ENCODE data around the gene RAP1B.

Gene RAP1B

DNA sequence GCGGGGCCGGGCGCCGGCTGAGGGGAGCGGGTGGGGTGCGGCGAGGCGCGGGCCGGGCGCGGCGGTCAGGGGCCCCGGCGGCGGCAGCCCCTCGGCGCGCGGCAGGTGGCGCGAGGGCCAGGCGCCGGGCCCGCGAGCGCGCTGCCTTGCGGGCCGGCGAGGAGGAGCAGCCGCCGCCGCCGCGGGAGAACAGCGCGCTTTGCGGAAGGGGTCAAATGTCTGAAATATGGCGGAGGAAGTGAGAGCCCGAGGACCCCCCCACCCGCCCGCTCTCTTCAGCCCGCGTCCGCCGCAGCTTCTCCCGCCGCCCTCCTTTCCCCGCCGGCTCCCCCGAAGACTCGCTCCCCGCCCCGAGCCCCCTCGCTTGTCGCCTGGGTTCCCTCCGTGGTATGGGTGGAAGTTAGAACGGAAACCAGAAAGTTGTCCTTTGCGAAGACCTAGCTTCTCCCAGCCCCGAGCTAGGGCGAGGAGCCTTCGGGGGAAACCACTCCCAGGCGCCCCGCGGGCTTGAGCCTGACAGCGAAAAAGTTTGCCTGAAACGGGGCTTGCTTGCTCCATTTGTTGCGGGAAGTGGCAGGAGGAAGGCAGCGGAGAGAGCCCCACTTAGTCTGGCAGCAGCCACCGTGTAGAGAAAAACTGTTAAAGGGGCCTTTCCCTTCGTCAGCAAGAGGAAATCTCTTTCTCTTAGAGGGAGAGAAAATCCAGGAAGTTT, 551 bp downstream of the RAP1B start:
- in situ Hi-C loops (cut with MboI; ENCODE audit: low sequenced_read_pairs), result no loop called here

DNA sequence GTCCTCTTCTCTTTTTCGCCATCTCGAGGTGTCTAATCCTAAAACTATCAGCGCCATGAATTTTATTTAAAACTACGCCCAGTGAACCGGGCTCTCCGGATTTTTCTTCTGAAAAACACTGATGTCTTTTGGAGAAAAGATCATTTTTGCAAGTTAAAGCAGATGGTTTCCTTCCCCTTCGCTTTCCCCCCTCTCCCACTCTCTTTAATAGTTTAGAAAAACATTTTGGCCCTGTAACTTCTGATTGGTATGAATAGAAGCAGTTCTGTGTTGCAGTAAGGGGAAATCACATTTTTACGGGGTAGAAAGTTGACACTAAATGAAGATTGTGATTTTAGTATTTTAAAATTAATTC, 1.1 kb downstream of the RAP1B start:
- in situ Hi-C loops (cut with MboI; ENCODE audit: low sequenced_read_pairs), result no loop called here

DNA sequence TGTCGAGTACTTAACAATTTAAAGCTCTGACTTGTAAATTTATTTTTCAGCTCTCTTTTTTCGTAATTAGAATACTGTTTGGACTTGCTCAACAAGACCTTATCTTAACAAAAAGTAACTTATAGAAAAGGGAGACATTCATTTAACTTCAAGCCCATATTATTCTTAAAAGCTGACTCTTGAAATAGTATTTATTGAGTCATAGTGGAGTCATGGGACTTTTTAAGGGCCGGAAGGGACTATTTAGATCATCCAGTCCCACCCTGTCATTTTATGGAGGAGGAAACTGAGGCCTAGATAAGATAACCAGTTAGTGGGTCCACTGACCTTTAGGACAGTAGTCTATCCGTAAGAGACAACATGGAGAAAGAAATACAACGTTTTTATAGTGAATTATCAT, 1.5 kb downstream of the RAP1B start:
- in situ Hi-C loops (cut with MboI; ENCODE audit: low sequenced_read_pairs), result no loop called here

DNA sequence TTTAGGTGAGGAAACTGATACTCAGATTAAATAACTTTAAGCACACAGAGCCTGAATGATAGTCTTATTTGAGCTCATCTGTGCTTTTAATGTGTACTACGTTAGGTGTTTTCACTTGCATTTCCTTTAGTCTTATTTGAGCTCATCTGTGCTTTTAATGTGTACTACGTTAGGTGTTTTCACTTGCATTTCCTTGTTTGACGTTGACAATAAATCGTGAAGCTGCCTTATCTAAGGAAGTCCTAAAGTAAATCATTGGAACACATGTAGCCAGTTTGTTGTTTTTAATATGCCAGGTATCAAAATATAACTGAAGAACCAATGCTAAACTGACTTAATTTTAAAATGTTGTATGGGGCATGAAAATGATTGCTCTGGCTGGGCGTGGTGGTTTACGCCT, 2.0 kb downstream of the RAP1B start:
- in situ Hi-C loops (cut with MboI; ENCODE audit: low sequenced_read_pairs), result no loop called here

DNA sequence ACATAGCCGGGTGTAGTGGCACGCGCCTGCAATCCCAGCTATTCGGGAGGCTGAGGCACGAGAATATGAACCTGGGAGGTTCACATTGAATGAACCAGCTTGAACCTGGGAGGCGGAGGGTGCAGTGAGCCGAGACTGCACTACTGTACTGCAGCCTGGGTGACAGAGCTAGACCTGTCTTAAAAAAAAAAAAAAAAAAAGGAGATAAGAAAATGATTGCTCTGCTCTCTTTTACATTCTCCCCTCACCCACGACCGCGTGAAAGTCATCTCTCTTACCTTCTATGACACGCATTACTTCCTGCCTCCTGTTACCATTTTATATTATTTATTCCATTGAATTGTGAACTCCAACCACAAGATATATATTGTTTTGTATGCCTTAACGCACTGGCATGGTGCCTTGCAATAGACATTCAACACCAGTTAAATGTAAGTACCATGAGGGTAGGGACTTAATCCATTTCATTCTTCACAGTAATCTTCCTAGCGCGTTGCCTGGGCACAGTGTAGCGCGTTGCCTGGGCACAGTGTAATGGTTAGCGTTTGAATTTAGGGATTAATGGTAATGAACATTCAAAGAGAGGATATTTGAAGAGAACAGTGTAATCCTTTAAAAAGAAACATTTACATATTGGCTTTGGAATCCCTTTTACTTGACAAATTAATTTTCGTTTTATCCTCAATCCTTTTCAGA, 2.7 kb downstream of the RAP1B start:
- in situ Hi-C loops (cut with MboI; ENCODE audit: low sequenced_read_pairs), result no loop called here

DNA sequence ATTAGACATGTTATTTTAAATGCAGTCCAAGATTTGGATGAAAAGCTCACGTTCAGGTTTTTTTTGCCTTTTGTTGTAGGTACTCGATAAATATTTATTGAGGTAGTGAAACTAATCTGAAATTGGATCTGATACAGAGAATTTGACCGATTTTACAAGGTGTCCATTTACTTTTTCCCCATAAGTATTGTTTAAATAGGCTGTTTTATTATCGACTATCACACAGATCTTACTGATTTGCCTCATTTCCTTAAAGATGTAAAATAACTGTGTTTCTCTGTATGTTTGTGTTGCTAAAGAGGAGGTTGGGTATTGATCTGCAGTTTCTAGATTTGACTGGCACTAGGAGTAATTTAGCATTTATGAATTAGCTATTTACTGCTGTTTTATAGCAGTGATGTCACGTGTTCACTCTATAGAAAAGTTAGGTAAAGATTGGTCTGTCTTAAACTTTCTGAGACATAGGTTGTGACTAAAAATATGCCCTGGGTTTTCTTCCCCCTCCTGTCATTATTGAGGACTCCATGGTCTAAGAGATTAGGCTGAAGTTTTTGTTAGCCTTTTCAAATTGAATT, 3.5 kb downstream of the RAP1B start:
- in situ Hi-C loops (cut with MboI; ENCODE audit: low sequenced_read_pairs), result no loop called here

DNA sequence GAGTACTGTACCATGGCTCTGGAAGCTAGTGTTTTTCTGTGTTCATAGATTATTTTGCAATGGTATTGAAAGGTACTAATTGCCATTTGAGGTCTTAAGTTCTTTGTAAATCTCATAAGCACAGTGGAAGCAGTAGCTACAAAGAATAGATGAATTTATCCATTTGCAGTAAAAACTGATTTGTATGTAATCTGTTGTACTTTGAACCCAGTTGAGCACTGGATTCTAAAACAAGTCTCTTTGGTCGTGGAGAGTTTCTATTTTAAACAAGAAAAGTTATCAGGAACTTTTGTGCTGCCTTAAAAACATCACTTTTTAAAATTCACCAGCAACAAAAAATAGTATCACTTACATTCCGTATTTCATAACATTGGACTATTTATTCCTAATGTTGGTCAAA, 4.1 kb downstream of the RAP1B start:
- in situ Hi-C loops (cut with MboI; ENCODE audit: low sequenced_read_pairs), result no loop called here

DNA sequence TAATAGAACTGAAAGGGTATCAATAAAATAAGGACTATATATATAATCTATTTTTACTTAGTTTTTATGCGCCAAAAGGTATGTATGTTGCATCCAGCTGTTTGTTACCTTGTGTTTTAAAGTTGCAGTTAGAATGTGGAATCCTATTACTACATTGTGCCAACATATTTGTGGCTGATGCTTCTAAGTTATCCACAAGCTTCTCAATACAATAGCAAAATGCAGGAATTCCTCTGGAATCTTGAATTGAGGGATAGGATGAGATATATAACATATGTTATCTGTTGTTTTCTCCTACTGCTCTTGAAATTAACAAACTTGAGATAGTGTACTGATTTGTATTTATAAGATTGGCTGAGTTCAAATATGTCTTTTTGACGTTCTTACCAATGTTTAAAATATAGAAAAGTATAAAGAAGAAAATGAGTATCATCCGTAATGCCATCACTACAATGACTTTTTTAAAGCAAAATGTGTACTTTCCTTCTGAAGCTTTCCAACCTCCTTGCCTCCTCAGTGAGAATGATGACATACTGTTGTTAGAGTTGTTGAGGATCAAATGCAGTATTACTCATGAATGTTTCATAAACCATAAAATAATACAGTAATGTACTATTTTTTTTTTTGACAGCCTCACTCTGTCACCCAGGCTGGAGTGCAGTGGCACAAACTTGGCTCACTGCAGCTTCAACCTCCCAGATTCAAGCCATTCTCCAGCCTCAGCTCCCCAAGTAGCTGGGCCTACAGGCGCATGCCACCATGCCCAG, 6.6 kb downstream of the RAP1B start:
- in situ Hi-C loops (cut with MboI; ENCODE audit: low sequenced_read_pairs), result no loop called here

DNA sequence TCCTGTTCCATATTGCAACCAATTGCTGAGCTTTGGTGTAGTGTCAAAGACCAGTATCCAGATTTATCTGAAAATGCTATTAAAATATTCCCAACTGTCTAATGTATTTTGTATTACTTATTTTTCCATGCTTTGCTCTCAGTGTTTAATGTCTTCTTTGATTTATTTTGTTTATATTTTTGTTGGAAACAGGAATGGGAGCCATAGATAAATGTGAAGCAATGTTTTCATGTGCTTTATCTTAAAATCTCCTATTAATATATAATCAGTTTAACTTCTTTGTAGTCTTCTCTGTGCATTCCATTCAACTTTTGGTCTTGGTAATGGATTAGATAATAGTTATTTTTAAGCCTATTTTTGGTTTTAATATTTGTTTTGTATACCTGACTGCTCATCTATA, 8.8 kb downstream of the RAP1B start:
- in situ Hi-C loops (cut with MboI; ENCODE audit: low sequenced_read_pairs), result no loop called here

DNA sequence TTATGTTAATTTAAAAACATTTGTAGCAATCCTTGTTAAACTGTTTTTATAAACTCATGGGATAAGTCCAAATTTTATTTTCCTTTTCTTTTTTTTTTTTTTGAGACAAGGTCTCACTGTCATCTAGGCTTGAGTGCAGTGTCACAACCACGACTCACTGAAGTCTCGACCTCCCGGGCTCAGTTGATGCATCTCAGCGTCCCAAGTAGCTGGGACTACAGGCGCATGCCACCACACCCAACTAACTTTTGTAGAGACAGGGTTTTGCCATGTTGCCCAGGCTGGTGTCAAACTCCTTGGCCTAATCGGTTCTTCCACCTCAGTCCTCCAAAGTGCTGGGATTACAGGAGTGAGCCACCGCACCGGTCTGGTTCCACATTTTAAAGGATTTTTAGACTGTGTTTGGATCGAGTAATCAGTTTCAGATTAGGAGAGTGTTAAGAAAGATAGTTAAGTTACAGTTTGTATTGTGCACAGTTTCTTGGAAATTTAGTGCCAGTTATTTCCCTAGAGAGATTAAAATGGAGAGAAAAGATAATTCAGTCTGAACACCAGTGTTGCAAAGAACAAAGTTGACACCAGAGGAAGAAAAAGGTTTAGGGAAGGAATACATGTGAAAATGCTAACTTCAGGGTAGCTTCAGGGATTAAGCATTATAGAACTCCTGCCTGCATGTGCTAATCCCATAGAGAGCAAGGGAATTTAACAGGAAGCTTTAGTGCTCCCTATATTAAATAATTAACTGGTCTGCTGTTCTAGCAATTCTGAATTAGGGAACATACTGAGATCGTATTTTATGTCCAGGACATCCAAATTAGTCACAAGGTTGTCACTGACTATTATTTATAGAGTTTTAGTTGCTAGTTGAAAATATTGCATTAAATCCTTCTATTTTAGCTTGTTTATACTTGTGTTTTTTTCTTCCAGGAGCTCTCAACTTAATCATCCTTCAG, 10.1 kb downstream of the RAP1B start:
- in situ Hi-C loops (cut with MboI; ENCODE audit: low sequenced_read_pairs), result no loop called here

DNA sequence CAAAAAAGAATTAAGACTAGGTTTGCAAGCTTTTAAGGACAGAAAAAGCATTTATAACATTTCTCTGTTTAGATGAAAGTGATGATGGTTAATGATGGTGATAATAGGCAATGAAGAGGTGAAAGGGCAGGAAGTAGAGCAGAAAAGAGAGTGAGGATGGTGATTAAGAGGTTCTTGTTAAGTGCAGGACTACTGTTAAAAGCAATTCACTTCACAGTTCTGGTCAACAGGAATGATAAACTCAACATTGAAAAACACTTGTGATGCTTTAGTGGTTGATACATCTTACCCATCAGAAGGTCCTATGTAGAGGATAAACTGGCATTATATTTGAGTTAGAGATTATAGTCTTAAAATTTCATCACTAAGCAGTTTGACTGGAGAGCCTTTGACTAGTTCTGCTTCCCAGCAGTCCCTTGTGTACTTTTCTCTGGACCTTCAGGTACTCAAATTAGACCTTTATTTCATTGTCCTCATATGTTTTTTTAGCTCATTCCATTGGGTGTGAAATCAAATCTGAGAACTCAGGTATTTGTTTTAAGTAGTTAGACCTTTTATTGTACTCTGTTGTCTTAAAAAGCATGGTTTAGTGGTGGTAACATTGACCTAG, 10.9 kb downstream of the RAP1B start:
- in situ Hi-C loops (cut with MboI; ENCODE audit: low sequenced_read_pairs), result no loop called here

DNA sequence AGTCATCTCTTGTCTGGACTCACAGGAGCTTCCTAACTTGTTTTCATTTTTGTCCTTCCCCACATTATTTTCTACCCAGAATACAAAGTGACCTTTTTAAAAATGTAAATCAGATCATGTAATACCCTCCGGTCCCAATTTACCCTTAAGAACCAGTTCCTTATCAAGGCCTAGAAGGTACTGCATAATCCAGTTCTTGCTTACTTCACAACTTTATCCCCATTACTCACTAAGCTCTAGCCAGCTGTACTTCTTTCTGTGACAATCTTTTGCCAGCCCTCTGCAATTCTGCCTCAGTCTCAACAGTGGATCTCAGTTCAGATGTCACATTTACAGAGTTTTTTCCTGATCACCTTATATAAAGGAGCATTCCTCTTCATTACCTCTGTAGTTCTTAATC, 11.6 kb downstream of the RAP1B start:
- in situ Hi-C loops (cut with MboI; ENCODE audit: low sequenced_read_pairs), result no loop called here

DNA sequence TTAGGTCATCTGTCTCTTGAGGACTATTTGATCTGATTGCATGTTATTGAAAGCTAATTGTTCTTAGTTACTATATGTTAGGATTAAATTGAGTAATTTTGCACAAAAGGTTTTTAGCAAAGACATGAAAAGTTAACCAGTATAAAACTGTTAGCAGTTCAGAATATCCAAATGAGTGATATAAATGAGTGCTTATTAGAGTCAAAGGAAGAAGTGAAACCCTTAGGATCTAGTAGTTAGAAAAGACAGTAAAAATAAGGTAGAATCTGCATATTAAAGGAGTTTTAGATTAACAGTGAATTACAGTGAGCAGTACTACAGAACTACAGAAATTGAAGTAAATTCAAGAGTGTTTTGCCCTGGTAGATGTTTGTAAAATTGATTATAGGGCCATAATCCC, 12.4 kb downstream of the RAP1B start:
- in situ Hi-C loops (cut with MboI; ENCODE audit: low sequenced_read_pairs), result no loop called here

DNA sequence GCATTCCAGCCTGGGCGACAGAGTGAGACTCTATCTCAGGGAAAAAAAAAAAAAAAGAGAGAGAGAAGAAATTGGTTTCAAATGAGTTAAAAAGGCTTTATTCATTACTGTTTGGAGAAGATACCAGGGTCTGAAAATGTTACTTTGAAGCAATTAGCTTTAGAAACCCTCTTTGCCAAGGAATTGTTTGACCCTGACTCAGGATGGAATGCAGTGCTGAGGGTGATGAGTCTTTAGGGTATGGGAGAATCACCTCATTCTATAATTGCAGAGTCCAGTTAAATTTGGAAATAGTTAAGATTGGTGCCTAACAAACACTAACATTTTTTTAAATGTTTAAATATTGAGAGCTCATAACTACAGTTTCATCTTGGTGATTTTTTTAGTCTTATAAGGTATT, 13.3 kb downstream of the RAP1B start:
- in situ Hi-C loops (cut with MboI; ENCODE audit: low sequenced_read_pairs), result no loop called here

DNA sequence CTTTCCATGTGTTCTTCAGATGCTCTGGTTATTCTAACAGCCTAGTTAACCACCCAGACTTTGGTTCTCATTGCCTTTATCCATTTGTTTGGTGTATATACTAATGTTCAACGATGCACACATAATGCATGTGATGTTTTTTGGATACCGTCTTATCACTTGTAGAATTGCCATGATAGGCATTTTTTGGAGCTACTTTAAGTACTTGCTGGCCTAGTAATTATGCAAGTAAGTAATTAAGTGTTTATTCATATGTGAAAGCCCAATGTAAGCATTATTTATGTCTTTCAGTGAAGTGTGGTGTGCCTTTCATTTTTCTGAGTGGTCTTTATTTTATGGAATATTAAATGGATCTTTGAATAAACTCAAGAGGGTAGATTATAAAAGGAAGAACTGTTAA, 14.2 kb downstream of the RAP1B start:
- in situ Hi-C loops (cut with MboI; ENCODE audit: low sequenced_read_pairs), result no loop called here

DNA sequence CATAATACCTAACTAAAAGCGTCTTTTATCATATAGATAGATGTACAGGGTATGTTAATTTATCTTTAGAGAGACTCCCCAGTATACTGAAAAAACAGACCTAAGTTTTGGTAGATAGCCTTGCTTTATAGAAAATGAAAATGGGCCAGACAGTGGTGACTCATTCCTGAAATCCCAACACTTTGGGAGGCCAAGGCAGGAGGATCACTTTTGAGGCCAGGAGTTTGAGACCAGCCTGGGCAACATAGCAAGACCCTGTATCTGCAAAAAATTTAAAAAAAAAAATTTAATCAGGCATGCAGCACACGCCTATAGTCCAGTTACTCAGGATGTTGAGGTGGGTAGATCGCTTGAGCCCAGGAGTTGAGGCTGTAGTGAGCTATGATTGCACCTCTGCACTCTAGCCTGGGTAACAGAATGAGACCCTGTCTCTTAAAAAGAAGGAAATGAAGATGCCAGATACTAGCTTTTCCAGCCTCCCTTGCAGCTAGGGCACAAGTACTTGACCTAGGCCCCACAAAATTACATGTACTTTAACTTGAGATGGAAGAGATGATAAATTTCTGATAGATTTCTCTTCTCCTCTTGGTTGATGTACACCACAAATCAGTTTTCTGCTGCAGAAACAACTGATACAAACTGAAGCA, 17.1 kb downstream of the RAP1B start:
- in situ Hi-C loops (cut with MboI; ENCODE audit: low sequenced_read_pairs), result no loop called here

DNA sequence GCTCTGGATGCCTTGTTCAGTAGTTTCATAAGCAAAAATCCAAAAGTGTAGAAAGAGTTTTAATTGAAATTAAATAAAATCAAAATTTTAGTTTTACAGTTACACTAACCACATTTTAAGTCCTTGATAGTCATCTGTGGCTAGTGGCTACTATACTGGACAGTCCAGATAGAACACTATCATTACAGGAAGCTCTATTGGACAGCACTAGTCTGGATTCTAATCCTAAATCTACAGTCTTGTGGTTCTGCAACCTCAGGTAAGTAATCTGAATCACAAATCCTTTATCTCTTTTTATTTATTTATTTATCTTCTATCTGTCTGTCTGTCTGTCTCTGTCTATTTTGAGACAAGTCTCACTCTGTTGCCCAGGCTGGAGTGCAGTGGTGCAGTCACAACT, 18.0 kb downstream of the RAP1B start:
- in situ Hi-C loops (cut with MboI; ENCODE audit: low sequenced_read_pairs), result no loop called here

DNA sequence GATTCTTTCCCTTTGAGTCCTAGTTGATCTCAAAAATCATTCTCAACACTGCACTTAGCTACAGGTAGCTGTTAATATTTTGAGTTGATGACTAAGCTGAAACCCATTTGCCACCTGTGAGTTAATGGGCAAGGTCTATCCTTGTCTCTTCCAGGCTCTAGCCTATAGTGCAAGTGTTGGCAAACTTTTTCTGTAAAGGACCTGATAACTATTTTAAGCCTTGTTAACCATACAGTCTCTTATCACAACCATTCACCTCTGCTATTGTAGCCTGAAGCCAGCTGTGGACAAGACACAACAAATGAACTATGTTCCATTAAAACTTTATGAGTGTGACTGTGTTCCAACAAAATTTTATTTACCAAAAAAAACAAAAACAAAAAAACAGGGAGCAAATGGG, 19.4 kb downstream of the RAP1B start:
- in situ Hi-C loops (cut with MboI; ENCODE audit: low sequenced_read_pairs), result no loop called here

DNA sequence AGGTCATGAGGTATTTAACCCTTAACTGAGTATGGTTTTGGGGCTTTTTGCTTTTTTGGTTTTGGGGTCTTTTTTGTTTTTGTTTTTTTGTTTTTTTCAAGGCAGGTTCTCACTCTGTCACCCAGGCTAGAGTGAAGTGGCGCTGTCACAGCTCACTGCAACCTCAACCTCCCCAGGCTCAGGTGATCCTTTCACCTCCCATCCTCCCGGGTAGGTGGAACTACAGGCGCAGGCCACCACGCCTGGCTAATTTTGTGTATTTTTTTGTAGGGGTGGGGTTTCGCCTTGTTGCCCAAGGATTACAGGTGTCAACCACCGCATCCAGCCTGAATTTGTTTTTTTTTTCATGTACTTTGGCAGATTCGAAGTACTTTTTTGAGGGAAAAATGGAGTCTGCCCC, 19.9 kb downstream of the RAP1B start:
- in situ Hi-C loops (cut with MboI; ENCODE audit: low sequenced_read_pairs), result no loop called here

DNA sequence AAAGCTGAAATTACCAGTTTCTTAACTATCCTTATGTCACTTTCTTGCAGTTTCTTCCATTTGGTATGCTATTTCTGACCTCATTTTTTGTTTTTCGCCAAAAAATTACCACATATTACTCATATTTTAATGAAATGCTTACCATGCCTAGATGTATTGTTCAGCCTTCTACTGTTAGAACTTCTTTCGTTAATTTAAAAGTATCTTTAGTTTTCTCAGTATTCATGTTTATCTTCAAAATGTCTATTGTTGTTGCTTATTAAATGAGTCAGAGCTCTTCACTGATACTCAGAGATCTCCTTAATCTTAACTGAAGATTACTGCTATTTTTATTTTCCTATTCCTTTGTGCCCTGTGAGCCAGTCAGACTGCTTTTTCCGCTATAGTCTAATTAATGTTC, 20.5 kb downstream of the RAP1B start:
- in situ Hi-C loops (cut with MboI; ENCODE audit: low sequenced_read_pairs), result no loop called here

Measured in HL-60/S4 (cell line).